Airway epithelial cell (primary cell): ENCODE measurements around the gene ZNF827. TPM values are rescaled to one million over a fixed set of nuclear protein-coding genes. Genes with fewer than 3 reads are reported as not detected.

ENCODE experiments used
- total RNA-seq: library from RNA; depleted of rRNA; stranded (reverse); fragments of >200 nt; gene quantifications from 2 replicates; pipeline ENCODE4 v1.2.3, GENCODE V29; 2015

Gene ZNF827, protein sequence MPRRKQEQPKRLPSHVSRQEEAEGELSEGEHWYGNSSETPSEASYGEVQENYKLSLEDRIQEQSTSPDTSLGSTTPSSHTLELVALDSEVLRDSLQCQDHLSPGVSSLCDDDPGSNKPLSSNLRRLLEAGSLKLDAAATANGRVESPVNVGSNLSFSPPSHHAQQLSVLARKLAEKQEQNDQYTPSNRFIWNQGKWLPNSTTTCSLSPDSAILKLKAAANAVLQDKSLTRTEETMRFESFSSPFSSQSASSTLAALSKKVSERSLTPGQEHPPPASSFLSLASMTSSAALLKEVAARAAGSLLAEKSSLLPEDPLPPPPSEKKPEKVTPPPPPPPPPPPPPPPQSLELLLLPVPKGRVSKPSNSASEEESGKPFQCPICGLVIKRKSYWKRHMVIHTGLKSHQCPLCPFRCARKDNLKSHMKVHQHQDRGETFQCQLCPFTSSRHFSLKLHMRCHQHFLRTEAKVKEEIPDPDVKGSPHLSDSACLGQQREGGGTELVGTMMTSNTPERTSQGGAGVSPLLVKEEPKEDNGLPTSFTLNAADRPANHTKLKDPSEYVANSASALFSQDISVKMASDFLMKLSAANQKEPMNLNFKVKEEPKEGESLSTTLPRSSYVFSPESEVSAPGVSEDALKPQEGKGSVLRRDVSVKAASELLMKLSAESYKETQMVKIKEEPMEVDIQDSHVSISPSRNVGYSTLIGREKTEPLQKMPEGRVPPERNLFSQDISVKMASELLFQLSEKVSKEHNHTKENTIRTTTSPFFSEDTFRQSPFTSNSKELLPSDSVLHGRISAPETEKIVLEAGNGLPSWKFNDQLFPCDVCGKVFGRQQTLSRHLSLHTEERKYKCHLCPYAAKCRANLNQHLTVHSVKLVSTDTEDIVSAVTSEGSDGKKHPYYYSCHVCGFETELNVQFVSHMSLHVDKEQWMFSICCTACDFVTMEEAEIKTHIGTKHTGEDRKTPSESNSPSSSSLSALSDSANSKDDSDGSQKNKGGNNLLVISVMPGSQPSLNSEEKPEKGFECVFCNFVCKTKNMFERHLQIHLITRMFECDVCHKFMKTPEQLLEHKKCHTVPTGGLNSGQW
- 1.5 and 8.0 TPM in 2 replicates for total RNA-seq

DNA sequence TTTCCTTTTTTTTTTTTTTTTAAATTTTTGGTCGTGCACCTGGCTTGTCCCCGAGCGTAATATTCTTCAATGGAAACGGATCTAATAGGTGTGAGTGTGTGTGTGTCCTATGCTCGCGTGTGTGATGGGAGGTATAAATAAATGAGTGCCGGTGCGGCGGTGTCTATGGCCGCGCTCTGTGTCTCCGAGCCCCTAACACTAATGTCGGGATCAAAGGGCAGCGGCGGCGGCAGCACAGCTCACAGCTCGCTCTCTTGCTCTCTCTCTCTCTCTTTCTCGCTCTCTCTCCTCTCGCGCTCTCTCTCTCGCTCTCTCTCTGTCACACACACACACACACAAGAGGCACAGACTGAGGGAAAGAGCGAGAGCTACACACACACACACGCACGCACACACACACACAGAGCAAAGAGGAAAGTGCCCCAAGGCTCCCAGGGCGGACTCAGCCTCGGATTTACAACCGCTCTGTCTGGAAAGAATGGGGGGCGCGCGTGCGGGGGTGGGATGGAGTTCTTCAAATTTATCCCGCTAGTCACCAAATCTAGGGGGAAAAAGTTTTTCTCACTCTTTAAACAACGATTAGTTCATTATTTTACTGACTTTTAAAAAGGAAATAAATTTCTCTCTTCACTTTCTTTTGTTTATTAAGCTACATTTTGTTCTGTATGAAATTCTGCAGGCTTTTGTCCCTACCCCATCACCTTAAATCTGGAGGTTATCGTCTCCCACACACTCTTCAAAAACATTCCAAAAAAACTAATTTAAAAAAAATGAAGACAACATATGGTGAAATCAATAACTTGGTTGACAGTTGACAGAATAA lies at the start of gene ZNF827:
ZNF827 (minus strand) TSS at position 206 of the 823 bp plus-strand sequence. CDS start 416 bp downstream, outside the sequence.

Other genes with a start within 250 kb of the ZNF827 start
- 28.0 and 37.4 TPM in 2 replicates for gene LSM6, start 236.9 kb upstream of the ZNF827 start, total RNA-seq